Duodenal mucosa (tissue), 2 donors: ENCODE data around the gene MEIS3.

Source experiments
- H3K27ac ChIP-seq: one replicate; pipeline ENCODE4 v1.7.0; 2013; ENCODE audit warnings: low read depth, low read length
- H3K27me3 ChIP-seq, 2 donors: one replicate each; pipeline ENCODE4 v1.7.0; 2013; ENCODE audit warnings: low read length in 2 of 2, control low read depth in 1 of 2; ENCODE audit not compliant: insufficient read depth in 2 of 2, control insufficient read depth in 1 of 2
- H3K36me3 ChIP-seq, 2 donors: one replicate each; pipeline ENCODE4 v1.7.0; 2013; ENCODE audit warnings: low read length in 2 of 2, control low read depth in 1 of 2; ENCODE audit not compliant: insufficient read depth in 2 of 2, control insufficient read depth in 1 of 2
- H3K4me1 ChIP-seq, 2 donors: one replicate each; pipeline ENCODE4 v1.7.0; 2013; ENCODE audit warnings: low read length in 2 of 2, control low read depth in 1 of 2; ENCODE audit not compliant: insufficient read depth in 2 of 2, control insufficient read depth in 1 of 2
- H3K4me3 ChIP-seq, 2 donors: one replicate each; pipeline ENCODE4 v1.7.0; 2013; ENCODE audit warnings: low read length in 2 of 2, low read depth in 1 of 2
- H3K9ac ChIP-seq, 2 donors: one replicate each; pipeline ENCODE4 v1.7.0; 2013; ENCODE audit warnings: low read length in 2 of 2, low read depth in 1 of 2
- H3K9me3 ChIP-seq, 2 donors: one replicate each; pipeline ENCODE4 v1.7.0; 2013; ENCODE audit warnings: low read length in 2 of 2, control low read depth in 1 of 2; ENCODE audit not compliant: control insufficient read depth in 1 of 2

The MEIS3 gene

GRCh38 chr19:47363758-47364531, 55.4 kb downstream of the MEIS3 start:
- no peaks in the 10 kb centered on the region for H3K27me3 ChIP-seq
- peaks cover 12 to 56% of the 10 kb centered on the region in 2 donors for H3K36me3 ChIP-seq
- no peaks in the 10 kb centered on the region for H3K4me1 ChIP-seq
- no peak overlapping the region for H3K9ac ChIP-seq
- no peaks in the 10 kb centered on the region for H3K9me3 ChIP-seq
- no peak overlapping the region for H3K27ac ChIP-seq
- H3K4me3 ChIP-seq: no peak overlapping the region

DNA sequence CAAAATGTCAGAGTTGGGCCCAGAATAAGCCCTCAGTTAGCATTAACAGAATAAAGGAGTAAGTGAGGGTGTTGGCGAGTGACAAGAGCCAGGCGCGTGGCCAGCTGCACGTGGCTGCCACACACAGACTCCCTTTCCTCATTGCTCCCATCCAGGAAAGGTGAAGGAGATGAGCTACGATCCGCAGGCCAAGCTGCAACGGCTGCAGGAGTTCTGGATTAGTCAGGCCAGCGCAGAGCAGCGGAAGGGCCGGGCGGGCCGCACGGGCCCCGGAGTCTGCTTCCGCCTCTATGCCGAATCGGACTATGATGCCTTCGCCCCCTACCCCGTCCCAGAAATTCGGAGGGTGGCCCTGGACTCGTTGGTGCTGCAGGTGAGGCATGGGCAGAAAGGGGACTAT, 57.0 kb downstream of the MEIS3 start:
- Histone ChIP-seq H3K9me3 (no peaks in the 10 kb centered on the region), H3K27ac (no peak overlapping the region), H3K27me3 (no peaks in the 10 kb centered on the region), H3K4me1 (no peaks in the 10 kb centered on the region), H3K36me3 (peaks cover 26 to 68% of the 10 kb centered on the region in 2 donors), H3K9ac (no peak overlapping the region), H3K4me3 (no peak overlapping the region)

DNA sequence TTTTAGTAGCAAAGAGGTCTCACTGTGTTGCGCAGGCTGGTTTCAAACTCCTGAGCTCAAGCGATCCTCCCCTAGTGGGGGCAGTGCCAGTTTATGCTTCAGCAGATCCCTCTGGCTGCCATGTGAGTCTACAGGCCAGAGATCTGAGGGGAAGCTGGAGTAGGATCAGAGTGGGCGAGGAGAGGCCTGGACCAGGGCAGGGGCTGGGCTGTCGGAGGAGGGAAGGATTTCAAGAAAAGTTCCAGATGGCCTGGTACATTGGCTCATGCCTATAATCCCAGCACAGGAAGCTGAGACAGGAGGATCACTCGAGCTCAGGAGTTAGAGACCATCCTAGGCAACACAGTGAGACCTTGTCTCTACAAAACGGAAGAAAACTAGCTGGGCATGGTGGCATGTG, 60.4 kb downstream of the MEIS3 start:
- Histone ChIP-seq H3K36me3 (peaks cover 42 to 88% of the 10 kb centered on the region in 2 donors), H3K4me1 (no peaks in the 10 kb centered on the region), H3K4me3 (no peak overlapping the region)

GRCh38 chr19:47357788-47358680, 61.3 kb downstream of the MEIS3 start:
- Histone ChIP-seq H3K9ac (no peak overlapping the region), H3K4me1 (peaks cover 6% of the 10 kb centered on the region in 2 donors), H3K27ac (no peak overlapping the region), H3K27me3 (no peaks in the 10 kb centered on the region), H3K36me3 (peaks cover 46 to 89% of the 10 kb centered on the region in 2 donors), H3K4me3 (no peak overlapping the region), H3K9me3 (no peaks in the 10 kb centered on the region)

More for the DNA sequence above, 60.4 kb downstream of the MEIS3 start:
- no peak overlapping the region for H3K9ac ChIP-seq
- no peaks in the 10 kb centered on the region for H3K27me3 ChIP-seq
- no peak overlapping the region for H3K27ac ChIP-seq
- no peaks in the 10 kb centered on the region for H3K9me3 ChIP-seq

DNA sequence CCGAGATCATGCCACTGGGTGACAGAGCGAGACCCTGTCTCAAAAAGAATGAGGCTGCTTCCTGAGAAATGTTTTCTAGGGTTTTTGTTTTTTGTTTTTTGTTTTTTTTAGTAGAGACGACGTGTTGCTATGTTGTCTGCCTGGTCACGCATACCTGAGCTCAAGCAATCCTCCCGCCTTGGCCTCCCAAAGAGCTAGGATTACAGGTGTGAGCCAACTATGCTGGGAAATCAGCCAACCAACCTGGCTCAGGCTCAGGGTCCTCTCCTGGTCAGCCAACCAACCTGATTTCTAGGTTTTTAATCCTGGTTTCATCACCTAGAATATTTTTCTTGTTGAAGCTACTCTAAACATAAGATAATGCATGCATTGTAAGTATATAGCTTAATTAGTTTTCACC, 62.4 kb downstream of the MEIS3 start:
- peaks cover 8 to 10% of the 10 kb centered on the region in 2 donors for H3K4me1 ChIP-seq
- H3K27ac ChIP-seq: no peak overlapping the region
- H3K9ac ChIP-seq: no peak overlapping the region
- H3K4me3 ChIP-seq: no peak overlapping the region
- H3K36me3 ChIP-seq: peaks cover 46 to 87% of the 10 kb centered on the region in 2 donors
- no peaks in the 10 kb centered on the region for H3K9me3 ChIP-seq
- H3K27me3 ChIP-seq: no peaks in the 10 kb centered on the region

GRCh38 chr19:47353307-47353712, 66.0 kb downstream of the MEIS3 start:
- Histone ChIP-seq H3K27me3 (no peaks in the 10 kb centered on the region), H3K9me3 (no peaks in the 10 kb centered on the region), H3K4me1 (peaks cover 16 to 18% of the 10 kb centered on the region in 2 donors), H3K4me3 (peak overlapping the region in 1 of 2 donors; percentile 7), H3K36me3 (peaks cover 33 to 55% of the 10 kb centered on the region in 2 donors), H3K9ac (no peak overlapping the region), H3K27ac (no peak overlapping the region)
